H9 (cell line): ENCODE results near the gene PPP2R5E. TPM values are rescaled to one million over a fixed set of nuclear protein-coding genes. Genes with fewer than 3 reads are reported as not detected.

ENCODE experiments used
- DNase-seq: peaks from one replicate; pipeline ENCODE4 v3.0.0-alpha.2; 2017
- H2AFZ ChIP-seq: one replicate; pipeline ENCODE4 v1.6.1; 2013; ENCODE audit warnings: mild to moderate bottlenecking, low read length, control low read depth, moderate library complexity
- H2AK5ac ChIP-seq: 2 replicates; pipeline ENCODE4 v1.6.1; 2013; ENCODE audit warnings: low read length, control low read depth, mixed read lengths; ENCODE audit not compliant: insufficient read length
- H2BK120ac ChIP-seq: one replicate; pipeline ENCODE4 v1.6.1; 2013; ENCODE audit warnings: low read depth, mild to moderate bottlenecking, low read length, control low read depth, inconsistent platforms; ENCODE audit not compliant: poor library complexity, severe bottlenecking
- H2BK12ac ChIP-seq: 2 replicates; pipeline ENCODE4 v1.6.1; 2013; ENCODE audit warnings: low read length, control low read depth, mixed read lengths, low read depth; ENCODE audit not compliant: insufficient read length
- H2BK15ac ChIP-seq: 2 replicates; pipeline ENCODE4 v1.6.1; 2013; ENCODE audit warnings: low read depth, low read length, control low read depth
- H2BK20ac ChIP-seq: one replicate; pipeline ENCODE4 v1.6.1; 2013; ENCODE audit warnings: low read depth, mild to moderate bottlenecking, low read length, control low read depth, inconsistent platforms; ENCODE audit not compliant: poor library complexity, severe bottlenecking
- H2BK5ac ChIP-seq: 2 replicates; pipeline ENCODE4 v1.6.1; 2013; ENCODE audit warnings: low read length, control low read depth, mixed read lengths; ENCODE audit not compliant: insufficient read length
- H3K14ac ChIP-seq: 2 replicates; pipeline ENCODE4 v1.6.1; 2013; ENCODE audit warnings: low read length, control low read depth; ENCODE audit not compliant: insufficient read depth
- H3K18ac ChIP-seq: 2 replicates; pipeline ENCODE4 v1.6.1; 2013; ENCODE audit warnings: low read depth, mild to moderate bottlenecking, mixed read lengths, low read length, control low read depth; ENCODE audit not compliant: insufficient read length
- H3K23ac ChIP-seq: 2 replicates; pipeline ENCODE4 v1.6.1; 2013; ENCODE audit warnings: low read length, control low read depth, mixed read lengths, low read depth; ENCODE audit not compliant: insufficient read length
- H3K23me2 ChIP-seq: 2 replicates; pipeline ENCODE4 v1.6.1; 2013; ENCODE audit warnings: low read depth, mild to moderate bottlenecking, mixed read lengths, low read length, control low read depth; ENCODE audit not compliant: insufficient read length, poor library complexity, severe bottlenecking
- H3K27ac ChIP-seq: 2 replicates; pipeline ENCODE4 v1.5.1; 2013; ENCODE audit warnings: low read length, control low read depth, mixed read lengths, low read depth; ENCODE audit not compliant: insufficient read length
- H3K27me3 ChIP-seq: 2 replicates; pipeline ENCODE4 v1.6.1; 2013; ENCODE audit warnings: low read length, control low read depth, inconsistent platforms; ENCODE audit not compliant: insufficient read depth
- H3K4ac ChIP-seq: 2 replicates; pipeline ENCODE4 v1.6.1; 2013; ENCODE audit warnings: low read depth, mild to moderate bottlenecking, control low read depth, inconsistent platforms, low read length, moderate library complexity
- H3K4me1 ChIP-seq: 2 replicates; pipeline ENCODE4 v1.6.1; 2013; ENCODE audit warnings: low read length, control low read depth, inconsistent platforms; ENCODE audit not compliant: insufficient read depth
- H3K4me2 ChIP-seq: 2 replicates; pipeline ENCODE4 v1.6.1; 2013; ENCODE audit warnings: low read length, control low read depth, mixed read lengths; ENCODE audit not compliant: insufficient read length, insufficient read depth
- H3K56ac ChIP-seq: 2 replicates; pipeline ENCODE4 v1.6.1; 2013; ENCODE audit warnings: low read depth, mild to moderate bottlenecking, mixed read lengths, low read length, control low read depth; ENCODE audit not compliant: insufficient read length
- H3K79me1 ChIP-seq: 2 replicates; pipeline ENCODE4 v1.6.1; 2013; ENCODE audit warnings: low read depth, mild to moderate bottlenecking, moderate library complexity, low read length, control low read depth, inconsistent platforms; ENCODE audit not compliant: insufficient read depth, poor library complexity, severe bottlenecking
- H3K79me2 ChIP-seq: 2 replicates; pipeline ENCODE4 v1.6.1; 2013; ENCODE audit warnings: low read length, control low read depth, inconsistent platforms; ENCODE audit not compliant: insufficient read depth
- H3K9ac ChIP-seq: 2 replicates; pipeline ENCODE4 v1.6.1; 2013; ENCODE audit warnings: low read length, control low read depth, mixed read lengths; ENCODE audit not compliant: insufficient read length; ENCODE audit errors: extremely low read depth
- H3K9me3 ChIP-seq: one replicate; pipeline ENCODE4 v1.6.1; 2013; ENCODE audit warnings: low read depth, low read length, inconsistent platforms; ENCODE audit not compliant: control insufficient read depth
- H3T11ph ChIP-seq: one replicate; pipeline ENCODE4 v1.6.1; 2013; ENCODE audit warnings: mild to moderate bottlenecking, low read length, control low read depth, inconsistent platforms
- H4K20me1 ChIP-seq: one replicate; pipeline ENCODE4 v1.6.1; 2013; ENCODE audit not compliant: control insufficient read depth, insufficient read length, insufficient read depth
- H4K5ac ChIP-seq: 2 replicates; pipeline ENCODE4 v1.6.1; 2013; ENCODE audit warnings: low read depth, mild to moderate bottlenecking, mixed read lengths, low read length, control low read depth; ENCODE audit not compliant: insufficient read length
- H4K8ac ChIP-seq: replicated peaks from 2 replicates; pipeline ENCODE4 v1.6.1; 2013; ENCODE audit warnings: low read length, control low read depth, mixed read lengths, low read depth; ENCODE audit not compliant: insufficient read length
- H4K91ac ChIP-seq: 2 replicates; pipeline ENCODE4 v1.6.1; 2013; ENCODE audit warnings: low read depth, mild to moderate bottlenecking, moderate library complexity, mixed read lengths, low read length, control low read depth; ENCODE audit not compliant: insufficient read length
- H3K27ac Mint-ChIP-seq, 3 experiments: 2 replicates in 2 of 3; 3 replicates in 1 of 3; pipeline ENCODE4 v1.8.0; 2020 to 2021; ENCODE audit warnings: mixed read lengths in 3 of 3, mild to moderate bottlenecking in 1 of 3, moderate library complexity in 1 of 3
- H3K27me3 Mint-ChIP-seq: 2 replicates; pipeline ENCODE4 v1.8.0; 2021; ENCODE audit warnings: low read depth, mild to moderate bottlenecking, moderate library complexity, mixed read lengths
- H3K36me3 Mint-ChIP-seq, 3 experiments: 2 replicates in 2 of 3; 3 replicates in 1 of 3; pipeline ENCODE4 v1.8.0; 2020 to 2021; ENCODE audit warnings: low read depth in 3 of 3, mixed read lengths in 3 of 3; ENCODE audit not compliant: insufficient read depth in 1 of 3
- H3K4me1 Mint-ChIP-seq, 2 experiments: 2 replicates each; pipeline ENCODE4 v1.8.0; 2020; ENCODE audit warnings: mixed read lengths in 2 of 2
- H3K4me3 Mint-ChIP-seq, 2 experiments: 2 replicates in 1 of 2; 3 replicates in 1 of 2; pipeline ENCODE4 v1.8.0; 2020 to 2021; ENCODE audit warnings: mild to moderate bottlenecking in 2 of 2, mixed read lengths in 2 of 2, moderate library complexity in 1 of 2
- H3K9me3 Mint-ChIP-seq, 2 experiments: 2 replicates in 1 of 2; 3 replicates in 1 of 2; pipeline ENCODE4 v1.8.0; 2020; ENCODE audit warnings: mild to moderate bottlenecking in 2 of 2, mixed read lengths in 2 of 2, moderate library complexity in 1 of 2
- CTCF ChIP-seq: fragments of 200-600 bp; sonication (generic); conservative IDR thresholded peaks from 3 replicates; pipeline ENCODE4 v1.8.0; 2021; ENCODE audit warnings: antibody characterized with exemption, mild to moderate bottlenecking
- WGBS: extraction: QIAGEN DNeasy Blood & Tissue Kit; methylation state at CpG from one replicate; pipeline ENCODE4 v1.1.7; 2013; ENCODE audit warnings: missing lambda C conversion rate, low lambda C conversion rate, mixed read lengths; ENCODE audit not compliant: insufficient read length; ENCODE audit errors: extremely low coverage; 5-methylcytosine and 5-hydroxymethylcytosine counted together
- total RNA-seq: library from RNA; stranded (reverse); gene quantifications from 2 replicates; pipeline ENCODE4 v1.2.1, GENCODE V29; 2021

PPP2R5E gene
- total RNA-seq, 1 experiment from 2014 or later = 65.8 TPM

- Histone ChIP-seq H4K8ac (no peak overlapping the region), H4K20me1 (no peaks in the 10 kb centered on the region)
Measured at GRCh38 chr14:63421919-63422318, 121.3 kb downstream of the PPP2R5E start.

More at GRCh38 chr14:63421919-63422318, 121.3 kb downstream of the PPP2R5E start:
- Histone ChIP-seq H3K56ac (no peak overlapping the region), H3K23ac (no peak overlapping the region), H2BK12ac (no peak overlapping the region), H3K27me3 (no peaks in the 10 kb centered on the region), H2BK5ac (no peak overlapping the region), H3K79me2 (no peaks in the 10 kb centered on the region), H3K18ac (no peak overlapping the region), H3K4me1 (no peaks in the 10 kb centered on the region), H2BK15ac (no peak overlapping the region), H3K79me1 (no peaks in the 10 kb centered on the region), H3K4me2 (no peak overlapping the region), H3K27ac (no peak overlapping the region), H3K23me2 (no peaks in the 10 kb centered on the region), H3K14ac (no peak overlapping the region), H3K4ac (no peak overlapping the region), H4K91ac (no peak overlapping the region), H3K9me3 (no peaks in the 10 kb centered on the region), H3K9ac (no peak overlapping the region), H2BK20ac (no peak overlapping the region), H2AK5ac (no peak overlapping the region), H3T11ph (no peak overlapping the region), H4K5ac (no peak overlapping the region), H2AFZ (no peak overlapping the region), H2BK120ac (no peak overlapping the region)
- H3K27ac Mint-ChIP-seq = no peak overlapping the region
- no peak overlapping the region for H3K4me3 Mint-ChIP-seq
- no peak for DNase-seq
- H3K4me1 Mint-ChIP-seq = 0 out of 4 replicates have a peak, but pooled peaks cover 0 to 3% of the 10 kb centered on the region in 2 experiments
- TF ChIP-seq CTCF = no peak
- no peaks in the 10 kb centered on the region for H3K9me3 Mint-ChIP-seq
- WGBS = no CpG with 5 or more reads among the region's 3 CpGs
- no peaks in the 10 kb centered on the region for H3K27me3 Mint-ChIP-seq
- H3K36me3 Mint-ChIP-seq = peaks cover 5 to 19% (median 16%) of the 10 kb centered on the region in 3 experiments; a peak in 5 of 7 replicates
